ENCODE results near the gene HCAR3. TPM values are rescaled to one million over a fixed set of nuclear protein-coding genes. Genes with fewer than 3 reads are reported as not detected.

The HCAR3 gene
- total and polyA plus RNA-seq, 2 of the 13 experiments (the other 11 are each of a cell fraction or from before 2014, with no cell fraction given), result 0.11 to 12.8 TPM

DNA sequence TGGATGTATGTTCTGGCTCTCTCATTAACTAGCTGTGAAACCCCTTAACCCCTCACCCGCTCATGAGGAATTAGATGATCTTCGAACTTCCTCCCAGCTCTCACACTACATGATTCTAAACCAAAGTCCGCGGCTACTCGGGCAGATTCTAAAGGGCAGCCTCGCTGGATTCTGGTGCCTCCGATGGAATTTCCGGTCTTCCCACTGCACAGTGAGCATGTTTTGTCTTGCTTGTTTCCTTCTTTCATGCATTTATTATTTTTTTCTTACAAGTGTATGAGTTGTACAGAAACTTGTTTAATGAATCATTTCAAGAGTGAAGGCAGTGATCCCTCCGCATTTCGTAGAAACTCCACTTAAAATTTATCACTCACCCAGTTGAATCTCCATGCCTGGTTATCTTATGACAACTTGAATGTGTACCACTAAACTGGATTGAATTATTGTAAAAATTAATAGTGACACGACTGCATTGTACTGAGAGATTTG lies 4.5 kb upstream of the HCAR3 start (continued):
- TF ChIP-seq, protein P1, sequence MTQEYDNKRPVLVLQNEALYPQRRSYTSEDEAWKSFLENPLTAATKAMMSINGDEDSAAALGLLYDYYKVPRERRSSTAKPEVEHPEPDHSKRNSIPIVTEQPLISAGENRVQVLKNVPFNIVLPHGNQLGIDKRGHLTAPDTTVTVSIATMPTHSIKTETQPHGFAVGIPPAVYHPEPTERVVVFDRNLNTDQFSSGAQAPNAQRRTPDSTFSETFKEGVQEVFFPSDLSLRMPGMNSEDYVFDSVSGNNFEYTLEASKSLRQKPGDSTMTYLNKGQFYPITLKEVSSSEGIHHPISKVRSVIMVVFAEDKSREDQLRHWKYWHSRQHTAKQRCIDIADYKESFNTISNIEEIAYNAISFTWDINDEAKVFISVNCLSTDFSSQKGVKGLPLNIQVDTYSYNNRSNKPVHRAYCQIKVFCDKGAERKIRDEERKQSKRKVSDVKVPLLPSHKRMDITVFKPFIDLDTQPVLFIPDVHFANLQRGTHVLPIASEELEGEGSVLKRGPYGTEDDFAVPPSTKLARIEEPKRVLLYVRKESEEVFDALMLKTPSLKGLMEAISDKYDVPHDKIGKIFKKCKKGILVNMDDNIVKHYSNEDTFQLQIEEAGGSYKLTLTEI (CRISPR knock-in tag; conservative IDR thresholded peaks at IDR 0.05), result no peak
- TF ChIP-seq TBP (CRISPR knock-in tag; IDR thresholded peaks at IDR 0.05), result no peak
- peak; percentile 55; the same call in 1 of the 2 replicates for TF ChIP-seq ZMYM2 (CRISPR knock-in tag; IDR thresholded peaks at IDR 0.05)
- 0 out of 2 replicates have a peak, but pooled peaks have one; percentile 53 for TF ChIP-seq DMAP1 (CRISPR knock-in tag; IDR thresholded peaks at IDR 0.05)
- no peak for TF ChIP-seq CHCHD3 (CRISPR knock-in tag; IDR thresholded peaks at IDR 0.05)
- TF ChIP-seq IKZF4 (CRISPR knock-in tag; IDR thresholded peaks at IDR 0.05; ENCODE audit: borderline replicate concordance, low read depth, not compliant biosample characterization), result no peak
- TF ChIP-seq ZNF644 (CRISPR knock-in tag; IDR thresholded peaks at IDR 0.05; ENCODE audit: low read depth), result no peak
- no peak for TF ChIP-seq ZNF772 (CRISPR knock-in tag; IDR thresholded peaks at IDR 0.05)
- peak; percentile 55; the same call in 1 of the 2 replicates for TF ChIP-seq ZNF124 (CRISPR knock-in tag; IDR thresholded peaks at IDR 0.05)
- TF ChIP-seq ZNF333 (CRISPR knock-in tag; IDR thresholded peaks at IDR 0.05; ENCODE audit: borderline replicate concordance), result no peak
- TF ChIP-seq ZBTB21 (CRISPR knock-in tag; IDR thresholded peaks at IDR 0.05), result no peak
- peak; percentile 58; the same call in 1 of the 2 replicates for TF ChIP-seq KAT8 (CRISPR knock-in tag; IDR thresholded peaks at IDR 0.05)
- no peak for TF ChIP-seq ZNF687 (CRISPR knock-in tag; IDR thresholded peaks at IDR 0.05)
- no peak for TF ChIP-seq TCF7L2 (IDR thresholded peaks at IDR 0.05; ENCODE audit: low read depth, low read length)
- TF ChIP-seq TOE1 (CRISPR knock-in tag; IDR thresholded peaks at IDR 0.05), result no peak
- TF ChIP-seq HINFP (CRISPR knock-in tag; IDR thresholded peaks at IDR 0.05; ENCODE audit: low read depth), result 0 out of 2 replicates have a peak, but pooled peaks have one; percentile 32
- no peak for TF ChIP-seq ELF1 (CRISPR knock-in tag; IDR thresholded peaks at IDR 0.05)
- TF ChIP-seq ZBTB38 (CRISPR knock-in tag; IDR thresholded peaks at IDR 0.05), result 0 out of 2 replicates have a peak, but pooled peaks have one; percentile 33
- TF ChIP-seq ZMAT3 (CRISPR knock-in tag; conservative IDR thresholded peaks at IDR 0.05), result no peak
- no peak for TF ChIP-seq MEF2D (CRISPR knock-in tag; IDR thresholded peaks at IDR 0.05)
- TF ChIP-seq HOXA3 (CRISPR knock-in tag; IDR thresholded peaks at IDR 0.05), result peak; percentile 54; the same call in 1 of the 2 replicates
- no peak for TF ChIP-seq ZKSCAN1 (IDR thresholded peaks at IDR 0.05; ENCODE audit: low read length)
- no peak for TF ChIP-seq ZNF883 (CRISPR knock-in tag; IDR thresholded peaks at IDR 0.05; ENCODE audit: not compliant biosample characterization)
- TF ChIP-seq ZNF660 (CRISPR knock-in tag; IDR thresholded peaks at IDR 0.05; ENCODE audit: borderline replicate concordance, low read depth), result no peak
- peak; percentile 55; the same call in 1 of the 2 replicates for TF ChIP-seq IRF2 (CRISPR knock-in tag; IDR thresholded peaks at IDR 0.05)
